Colon (tissue), 2 donors: ENCODE results near the gene SP140.
"Not testable (repeated sequence)": the region's sequence is repeated elsewhere in the genome, so short reads cannot be mapped to it uniquely, and the experiment has no call there.

Source experiments
- FAIRE-seq: peaks from 2 replicates; lab custom pipeline; 2012; peaks lifted over from hg19 to GRCh38; lab: Jason Lieb, UNC
- donor health status: control.
- donor health status: control.

Gene SP140

DNA sequence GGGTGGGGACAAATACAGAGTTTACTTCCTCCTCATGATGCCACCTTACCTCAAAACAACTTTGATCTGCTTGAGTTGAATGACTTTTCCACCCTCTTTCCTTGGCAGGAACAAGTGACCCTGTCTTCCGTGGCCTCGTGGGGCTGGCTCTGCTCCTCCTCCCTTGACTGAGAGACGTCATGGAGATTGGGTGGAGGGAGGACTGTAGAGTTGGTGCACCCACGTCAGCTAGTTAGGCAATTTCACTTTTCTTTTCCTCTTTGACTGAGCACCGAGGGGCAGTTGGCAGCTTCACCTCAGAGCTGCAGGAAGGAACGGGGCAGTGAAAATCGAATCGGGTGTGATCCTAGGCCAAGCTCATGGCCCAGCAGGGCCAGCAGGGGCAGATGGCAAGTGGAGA, at the start of gene SP140:
SP140 (plus strand) TSS at position 251 of the 400 bp plus-strand sequence; CDS start at position 360, 109 bp downstream.
- no peak for FAIRE-seq

DNA sequence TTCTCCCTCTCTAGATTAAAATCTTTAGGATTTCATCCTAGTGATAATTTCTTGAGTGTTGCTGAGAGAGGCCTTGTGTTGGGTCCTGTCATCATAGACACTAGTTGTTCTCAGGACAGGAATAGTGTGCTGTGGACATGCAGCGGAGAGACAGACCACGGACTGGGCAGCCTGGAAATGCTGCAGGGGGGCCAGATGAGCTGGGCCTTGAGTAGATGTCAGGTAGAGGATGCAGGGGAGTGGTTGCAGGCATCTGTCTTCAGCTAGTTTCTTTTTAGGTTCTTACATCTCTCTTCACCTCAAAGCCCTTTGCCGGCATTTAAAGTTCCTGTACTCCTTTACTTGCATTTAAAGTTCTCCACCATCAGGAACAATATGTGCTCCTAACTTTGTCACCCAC, 48.5 kb upstream of the SP140 start:
- no peak for FAIRE-seq

DNA sequence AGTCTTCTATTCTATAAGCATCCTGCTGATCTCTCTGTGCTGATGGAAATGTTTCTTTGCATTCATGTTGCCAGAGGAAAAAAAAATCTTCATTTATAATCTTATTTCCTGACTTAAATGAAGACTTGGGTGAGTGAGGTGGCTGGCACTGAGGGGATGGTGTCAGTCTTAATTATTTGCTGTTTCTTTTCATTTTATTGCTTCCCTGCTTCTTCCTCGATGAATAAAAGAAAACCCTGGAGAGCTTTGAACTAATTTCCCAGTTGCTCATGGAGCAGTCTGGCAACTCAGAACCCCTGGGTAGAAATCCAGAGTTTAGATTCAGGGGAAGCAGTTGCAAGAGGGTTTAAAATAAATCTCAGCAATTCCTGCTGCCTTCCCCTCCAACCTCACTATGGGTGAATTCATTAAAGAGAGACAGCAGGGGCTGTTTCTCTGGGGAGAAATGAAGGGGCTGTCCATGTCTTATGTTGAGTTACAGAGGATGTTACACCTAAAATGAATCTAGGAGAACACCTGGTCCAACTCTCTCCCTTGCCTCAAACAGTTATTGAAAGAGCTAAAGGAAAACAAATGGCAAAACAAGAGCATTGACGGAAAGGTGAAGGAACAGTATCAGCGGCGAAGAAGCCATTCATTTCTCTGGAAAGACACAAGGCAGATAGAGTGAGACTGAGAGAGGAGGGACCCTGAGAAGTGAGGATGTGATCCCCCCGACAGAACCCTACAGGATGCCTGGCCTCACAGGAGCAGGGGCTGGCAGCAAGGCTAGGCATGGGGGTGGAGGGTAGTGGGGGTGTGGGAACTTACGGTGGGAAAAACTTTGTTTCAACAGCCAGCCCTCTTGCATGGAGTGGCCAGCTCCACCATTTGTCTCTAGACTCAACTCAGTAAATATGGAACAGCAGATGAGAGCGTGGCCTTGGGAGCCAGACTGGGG, 46.7 kb upstream of the SP140 start:
- no peak for FAIRE-seq

DNA sequence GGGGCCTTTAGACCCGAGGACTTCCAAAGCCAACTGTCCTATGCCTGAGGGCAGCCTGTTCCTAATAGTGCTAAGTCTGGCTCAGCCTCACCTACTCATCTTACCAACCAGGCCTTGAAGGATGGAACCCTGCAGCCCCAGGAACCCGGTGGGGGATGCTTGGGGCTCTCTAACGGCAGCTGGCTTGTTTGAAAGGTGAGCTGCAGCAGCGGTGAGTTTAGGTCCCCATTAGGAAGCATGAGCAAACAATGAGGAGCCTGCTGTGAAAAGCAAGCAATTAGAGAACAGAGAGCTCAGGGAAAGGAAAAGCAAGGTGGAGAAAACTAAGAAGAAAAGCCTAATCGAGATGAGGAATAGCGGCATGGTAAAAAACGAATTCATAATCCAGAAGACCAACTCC, 45.6 kb upstream of the SP140 start:
- FAIRE-seq, result no peak

DNA sequence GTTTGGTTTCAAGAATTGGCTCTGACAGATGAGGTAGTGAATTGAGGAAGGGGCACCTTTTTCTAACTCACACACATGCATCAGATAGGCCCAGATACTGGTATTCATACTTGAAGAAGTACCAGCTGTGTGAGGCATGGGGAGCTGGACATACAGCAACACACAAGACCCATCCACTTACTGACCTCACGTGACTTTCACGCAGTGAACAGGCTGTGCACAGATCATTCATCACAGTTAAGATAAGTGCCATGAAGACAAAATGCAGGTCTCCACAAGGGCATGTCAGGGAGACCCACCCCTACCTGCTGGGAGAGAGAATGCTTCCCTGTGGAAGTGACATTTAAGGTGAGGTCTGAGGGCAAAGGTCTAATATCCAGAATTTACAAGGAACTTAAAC, 44.3 kb upstream of the SP140 start:
- FAIRE-seq, result no peak

DNA sequence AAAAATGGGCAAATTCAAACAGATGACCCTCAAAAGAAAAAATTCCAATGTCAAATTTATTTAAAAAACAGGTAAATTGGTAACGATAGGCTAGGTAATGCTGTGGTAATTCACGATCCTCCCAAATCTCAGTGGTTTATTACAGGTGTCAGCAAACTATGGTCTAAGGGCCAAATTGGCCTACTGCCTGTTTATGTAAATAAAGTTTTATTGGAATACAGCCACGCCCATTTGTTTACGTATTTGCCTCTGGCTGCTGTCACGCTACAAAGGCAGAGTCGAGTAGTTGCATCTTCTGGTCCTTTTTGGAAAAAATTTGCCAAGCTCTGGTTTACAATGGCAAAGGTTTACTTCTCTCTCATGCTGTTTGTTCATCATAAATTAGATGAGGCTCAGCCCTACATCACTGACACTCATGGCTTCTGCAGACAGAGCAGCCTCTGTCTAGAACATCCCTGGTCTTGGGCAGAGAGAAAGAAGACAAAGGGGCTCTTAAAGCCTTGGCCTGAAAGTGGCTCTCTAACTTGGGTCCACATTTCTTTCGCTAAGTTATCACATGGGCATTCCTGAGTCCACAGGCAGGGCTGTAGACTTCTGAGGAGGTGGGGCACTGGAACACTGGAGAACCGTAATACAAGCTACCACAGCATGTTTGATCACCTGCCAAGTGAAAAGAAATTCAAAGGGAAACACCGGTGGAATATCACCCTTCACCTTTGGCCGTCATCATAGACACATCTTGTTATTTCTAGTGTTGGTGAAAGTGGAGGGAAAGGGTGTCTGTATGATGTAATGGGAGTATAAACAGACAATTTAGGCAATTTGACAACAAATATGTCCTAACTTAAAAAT, 40.6 kb upstream of the SP140 start:
- FAIRE-seq, result no peak

DNA sequence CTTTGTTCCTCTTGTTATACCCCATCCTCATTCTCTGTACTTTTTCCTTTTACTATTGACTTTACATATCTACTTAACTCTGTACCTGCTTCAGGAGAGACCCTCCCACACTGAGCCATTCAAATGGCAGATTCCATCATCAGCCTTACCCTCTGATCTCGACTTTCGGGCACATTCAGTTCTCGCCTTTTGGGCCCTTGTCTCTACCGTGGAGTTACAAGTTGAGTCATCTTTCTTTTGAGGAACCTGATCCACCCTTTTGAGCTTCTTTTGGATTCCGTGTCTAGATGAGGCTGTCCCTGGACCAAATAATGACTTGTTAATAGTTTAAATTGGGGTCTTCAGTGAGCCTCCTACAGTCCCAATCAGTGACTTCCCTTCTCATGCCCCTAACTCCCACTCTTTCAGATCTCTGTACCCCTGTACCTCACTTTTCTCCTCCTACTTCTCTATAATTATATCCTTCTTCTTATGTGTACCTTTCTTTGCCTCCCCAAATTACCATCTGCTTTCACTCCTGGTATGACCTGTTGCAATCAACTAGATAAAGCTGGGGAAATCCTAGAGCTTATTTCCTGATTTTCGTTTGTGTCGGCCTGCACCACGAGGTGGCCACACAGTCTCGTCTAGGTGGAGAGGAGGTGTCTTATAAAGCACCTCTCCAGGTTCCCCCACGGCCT, 23.0 kb upstream of the SP140 start:
- no peak for FAIRE-seq

DNA sequence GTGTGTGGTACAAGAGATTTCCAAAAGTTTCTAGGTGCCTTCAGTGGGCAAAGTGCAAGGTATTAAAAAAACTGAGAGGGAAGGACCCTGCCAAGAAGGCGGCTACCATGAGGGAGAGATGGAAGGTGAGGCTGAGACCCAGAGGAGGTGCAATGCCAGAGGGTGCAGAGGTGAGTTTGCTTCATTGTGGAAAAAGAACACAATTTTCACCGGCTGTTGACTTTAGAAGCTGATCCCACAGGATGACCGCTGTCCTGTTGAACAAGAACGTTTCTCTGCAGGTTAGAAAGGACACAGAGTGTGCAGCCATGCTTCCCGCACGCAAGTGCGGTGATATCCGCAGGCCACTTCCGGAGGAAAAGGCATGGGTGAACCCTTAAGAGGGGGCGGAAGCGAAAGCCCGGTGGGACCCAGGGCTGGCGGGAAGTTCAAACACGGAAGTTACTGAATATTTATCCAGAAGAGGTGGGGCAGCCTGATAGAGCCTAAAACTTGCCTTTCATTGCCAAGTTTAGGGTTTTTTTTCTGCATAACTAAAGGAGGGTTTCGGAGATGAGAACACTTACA, 22.3 kb upstream of the SP140 start:
- no peak for FAIRE-seq

DNA sequence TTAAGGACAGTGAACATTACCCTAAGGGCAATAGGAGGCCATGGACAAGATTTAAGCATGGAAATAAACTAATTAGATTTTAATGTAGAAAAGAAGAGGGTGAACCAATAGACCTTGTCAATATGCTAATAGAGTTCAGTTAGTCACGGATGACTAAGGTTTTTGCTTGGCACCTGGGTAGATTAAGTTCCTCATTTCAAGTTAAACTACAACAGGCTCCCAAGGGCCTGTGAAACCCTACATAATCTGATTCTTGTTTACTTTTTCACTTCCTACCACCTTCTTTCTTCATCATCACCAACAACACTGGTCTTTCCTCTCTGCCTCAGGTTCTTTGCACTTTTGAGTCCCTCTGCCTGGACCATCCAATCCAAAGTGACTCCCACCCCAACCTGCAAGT, 20.5 kb upstream of the SP140 start:
- FAIRE-seq, result no peak

DNA sequence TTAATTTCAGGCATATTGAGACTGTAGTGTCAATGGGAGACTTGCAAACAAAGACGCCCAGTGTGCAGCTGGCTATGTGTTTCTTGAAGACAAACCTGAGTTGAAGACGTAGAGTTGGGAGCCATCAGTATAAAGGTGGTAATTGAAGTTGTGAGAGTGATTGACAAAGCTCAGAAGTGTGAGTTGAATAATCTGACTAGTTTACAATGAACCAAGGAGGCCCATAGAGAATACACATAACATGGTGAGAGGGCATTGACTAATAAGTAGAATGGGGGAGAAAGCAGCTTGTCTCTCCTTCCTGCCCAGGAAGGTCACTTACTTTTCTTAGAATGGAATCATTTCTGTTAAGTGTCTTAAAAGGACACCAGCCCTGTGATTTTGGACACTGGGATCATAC, 19.8 kb upstream of the SP140 start:
- no peak for FAIRE-seq

DNA sequence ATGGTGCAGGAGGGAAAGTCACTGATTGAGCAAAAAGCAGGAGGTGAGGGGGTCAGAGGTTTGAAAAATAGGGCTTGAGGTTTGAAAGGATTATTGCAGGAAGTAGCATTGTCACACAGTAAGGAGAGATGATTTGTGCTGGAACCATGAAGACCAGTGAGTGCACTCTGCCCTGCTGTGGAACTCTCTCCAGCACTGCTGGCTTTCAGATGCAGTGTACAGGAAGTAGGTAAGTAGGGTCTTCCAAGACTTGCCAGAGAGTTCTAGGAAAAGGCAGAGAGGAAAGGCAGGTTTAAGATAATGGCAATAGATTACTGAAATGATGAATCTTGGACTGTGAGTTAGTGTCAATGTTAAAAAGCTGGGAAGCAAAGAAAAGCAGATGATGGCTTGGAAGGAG, 17.0 kb upstream of the SP140 start:
- no peak for FAIRE-seq

DNA sequence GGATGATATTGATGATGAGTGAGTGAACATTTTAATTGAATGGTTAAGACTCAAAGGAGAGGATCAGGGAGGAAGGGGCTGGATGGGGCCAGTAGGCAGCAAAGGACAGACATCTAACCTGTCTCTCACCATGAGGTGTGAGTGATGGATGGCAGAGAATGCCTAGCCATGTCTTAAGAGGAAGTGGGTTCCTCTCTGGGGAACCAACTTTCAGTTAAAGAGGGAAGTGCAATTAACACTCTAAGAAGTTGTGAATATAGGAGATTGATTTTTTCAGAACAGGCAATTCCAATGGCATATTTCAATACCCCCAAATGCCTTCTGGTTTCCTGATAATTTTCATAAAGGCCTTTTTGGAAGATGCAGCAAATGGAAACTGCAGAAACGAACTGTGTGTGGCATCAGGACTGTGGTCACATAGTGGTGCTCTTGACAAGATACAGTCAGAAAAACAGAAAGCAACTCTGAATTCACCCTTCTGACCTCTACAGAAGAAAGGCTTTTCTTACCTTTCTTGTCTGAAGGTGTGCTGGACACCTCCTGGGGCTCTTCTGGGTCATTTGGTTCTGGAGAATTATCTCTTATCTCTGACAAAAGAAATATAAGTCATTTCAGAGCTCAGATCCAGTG, 16.0 kb upstream of the SP140 start:
- FAIRE-seq, result no peak

DNA sequence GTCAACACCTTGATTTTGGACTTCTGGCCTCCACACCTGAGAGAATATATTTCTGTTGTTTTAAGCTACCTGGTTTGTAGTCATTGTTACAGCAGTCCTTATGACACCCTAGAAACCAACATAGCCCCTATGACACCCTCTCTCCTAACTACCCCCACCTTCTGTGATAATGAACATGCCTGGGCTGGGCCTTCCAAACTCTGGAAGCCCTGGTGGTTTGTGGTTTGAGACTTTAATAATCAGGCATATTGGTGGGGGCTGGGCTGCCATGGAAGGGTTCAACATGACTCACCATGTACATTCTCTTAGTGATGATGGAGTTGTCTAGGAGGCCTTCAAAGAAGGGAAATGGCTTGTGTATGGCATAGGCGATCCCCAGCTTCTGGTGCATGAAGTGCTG, 9.0 kb upstream of the SP140 start:
- FAIRE-seq, result no peak

DNA sequence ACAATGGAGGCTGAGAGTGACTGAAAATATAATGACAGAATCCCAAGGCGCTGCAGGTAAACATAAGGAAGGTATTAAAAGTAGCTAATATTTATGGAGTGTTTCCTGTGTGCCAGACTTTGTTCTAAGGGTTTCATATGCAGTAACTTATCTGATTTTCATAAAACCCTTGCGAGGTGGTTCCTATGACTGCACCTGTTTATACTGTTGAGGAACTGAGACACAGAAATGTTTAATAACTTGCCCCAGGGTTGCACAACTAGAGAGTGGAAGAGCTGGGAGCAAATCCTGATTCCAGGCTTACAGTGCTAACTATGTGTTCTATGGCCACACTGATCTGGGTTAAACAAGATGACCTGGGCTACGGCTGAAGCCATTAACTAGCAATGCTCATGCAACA, 8.1 kb upstream of the SP140 start:
- no peak for FAIRE-seq

DNA sequence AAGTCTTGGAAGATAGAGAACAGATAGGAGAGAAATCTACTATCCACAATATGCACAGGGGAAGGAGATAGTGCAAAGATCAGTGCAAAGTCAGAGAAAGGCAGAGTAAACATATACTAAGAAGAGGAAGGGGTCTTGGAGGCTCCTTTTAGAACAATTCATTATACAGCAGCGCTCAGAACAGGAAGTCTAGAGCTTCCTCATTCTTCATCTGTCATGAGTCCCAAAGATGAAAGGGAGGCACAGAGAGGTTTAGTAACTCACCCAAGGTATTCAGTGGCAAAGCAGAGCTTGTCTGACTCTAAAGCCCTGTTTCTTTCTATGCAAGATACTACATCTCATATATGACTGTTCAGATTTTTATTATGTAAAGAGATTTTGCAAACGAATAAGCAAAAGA, 7.1 kb upstream of the SP140 start:
- no peak for FAIRE-seq

DNA sequence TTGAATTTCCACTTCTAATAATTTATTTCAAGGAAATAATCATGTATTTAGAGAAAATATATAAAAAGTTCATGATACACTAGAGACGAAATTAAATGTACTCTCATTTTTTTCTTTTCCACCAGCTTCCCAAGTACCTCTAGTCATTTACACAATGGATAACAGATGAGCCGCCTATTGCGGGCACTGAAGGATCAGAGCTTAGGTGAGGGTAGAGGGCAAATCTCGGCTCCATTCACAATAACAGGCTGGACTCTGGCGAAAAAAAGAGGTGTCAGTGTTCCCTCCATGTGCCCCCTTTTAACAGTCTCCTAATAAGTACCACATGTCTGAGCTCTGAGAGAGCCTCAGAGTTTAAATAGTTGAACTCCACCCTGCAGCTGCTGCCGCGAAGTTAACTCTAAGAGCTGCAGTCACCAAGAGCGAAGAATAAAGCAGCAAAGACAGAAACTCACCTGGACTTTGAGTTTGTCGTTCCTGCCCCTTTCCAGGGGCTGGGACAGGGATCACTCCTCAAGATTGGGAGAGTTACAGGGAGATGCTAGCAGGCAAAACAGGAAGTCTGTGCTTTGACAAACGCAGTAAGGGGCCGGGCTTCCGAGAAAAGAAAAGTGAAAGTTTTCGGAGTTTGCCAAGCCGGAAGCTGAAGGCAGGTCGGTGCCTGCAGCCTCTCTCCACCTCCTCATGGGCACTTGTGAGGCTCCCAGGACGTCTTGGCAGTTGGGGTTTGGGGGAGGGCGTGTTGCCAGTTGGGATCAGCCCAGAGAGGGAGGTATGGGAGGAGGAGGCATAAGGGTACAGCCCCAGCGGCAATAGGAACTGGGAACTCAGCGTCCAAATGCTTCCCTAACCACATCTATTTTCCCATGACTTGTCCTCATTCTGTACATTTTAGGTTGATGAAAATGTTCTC, 5.9 kb upstream of the SP140 start, which contains the start of gene SP110:
SP110 (minus strand) TSS at position 566 of the 913 bp plus-strand sequence. CDS start 3,057 bp downstream, outside the sequence.
- FAIRE-seq, result peak; percentile 10

DNA sequence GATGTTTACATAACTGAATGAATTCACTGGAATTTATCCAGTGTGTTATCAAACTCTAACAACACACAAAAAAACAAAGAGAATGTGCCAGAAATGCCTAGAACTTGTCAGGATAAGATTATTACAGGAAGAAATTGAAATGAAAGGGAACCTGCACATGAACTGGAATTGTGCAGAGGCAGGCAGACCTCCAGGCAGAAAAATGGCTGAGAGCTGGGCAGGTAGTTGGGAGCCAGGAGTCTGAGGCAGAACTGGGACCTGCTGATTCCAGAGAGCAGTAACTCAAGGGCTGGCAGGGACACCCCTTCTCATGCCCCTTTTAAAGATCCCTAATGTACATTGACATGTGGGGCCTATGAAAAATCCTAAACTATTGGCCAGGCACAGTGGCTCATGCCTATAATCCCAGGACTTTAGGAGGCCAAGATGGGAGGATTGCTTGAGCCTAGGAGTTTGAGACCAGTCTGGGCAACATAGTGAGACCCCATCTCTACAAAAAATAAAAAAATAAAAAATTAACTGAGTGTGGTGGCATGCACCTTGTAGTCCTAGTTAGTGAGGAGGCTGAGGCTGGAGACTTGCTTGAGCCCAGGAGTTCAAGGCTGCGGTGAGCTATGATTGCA, 5.1 kb upstream of the SP140 start:
- FAIRE-seq, result no peak

DNA sequence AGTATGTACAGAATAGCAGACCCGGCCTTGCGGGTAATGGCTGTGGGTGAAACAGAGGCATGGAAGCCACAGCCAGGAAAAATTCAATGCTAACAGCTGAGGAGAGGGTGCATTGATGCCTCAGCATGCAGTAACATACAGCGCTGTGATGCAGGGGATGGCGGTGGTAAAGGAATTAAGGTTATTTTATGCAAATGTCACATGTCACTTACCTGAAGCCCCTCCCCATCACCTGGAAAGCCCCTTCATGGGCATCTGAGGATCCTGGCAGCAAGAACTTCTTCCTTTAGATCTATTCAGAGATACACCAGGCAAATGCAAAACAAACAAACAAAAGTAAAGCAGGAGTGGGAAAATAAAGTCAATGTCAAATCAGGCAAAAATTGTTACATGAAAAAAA, 4.0 kb upstream of the SP140 start:
- FAIRE-seq, result no peak

DNA sequence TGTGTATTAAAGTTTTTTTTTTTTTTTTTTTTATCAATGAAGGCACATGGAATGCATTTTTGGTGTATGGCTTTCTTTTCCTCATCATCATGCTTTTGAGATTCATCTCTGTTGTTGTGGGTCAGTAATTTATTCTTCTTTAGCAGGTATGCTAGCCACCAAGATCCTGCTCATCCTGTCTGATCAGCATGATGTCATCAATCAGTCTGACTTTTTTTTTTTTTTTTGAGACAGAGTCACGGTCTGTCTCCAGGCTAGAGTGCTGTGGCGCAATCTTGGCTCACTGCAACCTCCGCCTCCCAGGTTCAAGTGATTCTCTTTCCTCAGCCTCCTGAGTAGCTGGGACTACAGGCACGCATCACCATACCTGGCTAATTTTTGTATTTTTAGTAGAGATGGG, 2.7 kb upstream of the SP140 start:
- FAIRE-seq, result not testable (repeated sequence)

DNA sequence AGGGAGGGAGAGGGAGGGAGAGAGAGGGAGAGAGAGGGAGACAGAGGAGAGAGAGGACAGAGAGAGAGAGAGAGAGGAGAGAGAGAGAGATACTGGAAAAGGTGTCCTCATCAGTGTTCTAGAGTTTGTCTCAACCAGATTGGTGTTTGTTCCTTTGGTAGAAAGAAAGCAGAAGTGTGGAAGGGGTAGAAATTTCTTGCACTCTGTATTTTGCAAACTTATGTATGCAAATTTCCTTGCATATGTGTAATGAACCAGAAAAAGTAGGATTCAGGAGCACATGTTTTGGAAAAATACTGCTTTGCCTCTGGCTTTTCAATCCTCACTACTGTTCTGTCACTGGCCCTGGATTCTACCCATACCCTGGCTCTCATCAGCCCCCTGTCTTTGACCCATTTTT, 1.1 kb upstream of the SP140 start:
- FAIRE-seq, result no peak
